ENCODE measurements around the gene PRLH.

The PRLH gene

DNA sequence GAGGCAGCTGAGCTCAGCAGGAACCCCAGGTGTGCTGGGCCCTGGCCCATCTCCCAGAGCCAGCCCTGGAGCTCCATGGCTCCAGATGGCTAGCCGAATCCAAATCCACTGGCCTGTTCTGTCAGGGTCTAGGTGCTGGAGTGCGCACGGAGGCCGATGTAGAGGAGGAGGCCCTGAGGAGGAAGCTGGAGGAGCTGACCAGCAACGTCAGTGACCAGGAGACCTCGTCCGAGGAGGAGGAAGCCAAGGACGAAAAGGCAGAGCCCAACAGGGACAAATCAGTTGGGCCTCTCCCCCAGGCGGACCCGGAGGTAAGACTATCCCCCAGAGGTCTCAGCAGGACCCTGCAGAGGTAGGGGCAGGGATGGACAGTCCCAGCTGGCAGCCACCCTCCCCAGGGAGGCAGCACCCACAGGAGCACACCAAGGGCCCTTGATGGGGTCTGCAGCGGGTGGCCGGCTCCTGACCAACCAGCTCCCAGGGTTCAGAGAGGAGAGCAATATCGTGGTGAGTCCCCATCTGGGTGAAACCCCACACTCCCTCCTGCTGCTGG is 26.1 kb upstream of the PRLH start:
- DNase-seq: no peak

DNA sequence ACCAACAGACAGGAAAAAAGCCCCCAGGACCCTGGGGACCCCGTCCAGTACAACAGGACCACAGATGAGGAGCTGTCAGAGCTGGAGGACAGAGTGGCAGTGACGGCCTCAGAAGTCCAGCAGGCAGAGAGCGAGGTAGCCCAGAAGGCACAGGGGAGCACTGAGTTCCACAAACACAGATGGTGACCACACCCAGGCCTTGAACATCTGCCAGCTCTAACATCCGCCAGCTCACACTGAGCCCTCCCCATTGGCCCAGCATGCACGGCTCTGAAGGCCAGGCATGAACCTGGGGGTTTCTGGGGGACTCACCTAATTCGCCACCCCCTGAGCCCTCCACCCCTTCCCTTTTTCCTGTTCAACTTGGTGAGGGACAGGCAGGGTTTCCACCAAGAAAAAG is 25.6 kb upstream of the PRLH start:
- peak; percentile 75 for DNase-seq

DNA sequence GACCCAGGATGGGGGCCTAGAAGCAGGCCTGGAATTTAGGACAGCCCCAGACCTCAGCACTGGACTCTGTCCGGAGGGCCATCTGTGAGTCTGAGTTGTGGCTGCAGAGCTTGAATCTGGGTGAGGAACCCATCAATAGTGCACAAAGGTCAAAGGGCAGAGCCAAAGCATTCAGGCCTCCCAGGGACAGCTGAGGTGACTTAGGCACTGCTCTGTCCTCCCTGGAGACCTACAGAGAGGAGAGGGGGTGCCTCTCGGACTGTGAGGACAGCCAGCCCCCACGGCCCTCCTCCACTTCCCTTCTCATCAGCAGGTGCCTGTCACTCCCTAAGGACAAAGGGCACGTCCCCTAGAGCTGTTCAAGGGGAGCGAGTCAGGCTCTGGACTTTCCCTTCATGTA is 25.1 kb upstream of the PRLH start:
- DNase-seq: no peak

DNA sequence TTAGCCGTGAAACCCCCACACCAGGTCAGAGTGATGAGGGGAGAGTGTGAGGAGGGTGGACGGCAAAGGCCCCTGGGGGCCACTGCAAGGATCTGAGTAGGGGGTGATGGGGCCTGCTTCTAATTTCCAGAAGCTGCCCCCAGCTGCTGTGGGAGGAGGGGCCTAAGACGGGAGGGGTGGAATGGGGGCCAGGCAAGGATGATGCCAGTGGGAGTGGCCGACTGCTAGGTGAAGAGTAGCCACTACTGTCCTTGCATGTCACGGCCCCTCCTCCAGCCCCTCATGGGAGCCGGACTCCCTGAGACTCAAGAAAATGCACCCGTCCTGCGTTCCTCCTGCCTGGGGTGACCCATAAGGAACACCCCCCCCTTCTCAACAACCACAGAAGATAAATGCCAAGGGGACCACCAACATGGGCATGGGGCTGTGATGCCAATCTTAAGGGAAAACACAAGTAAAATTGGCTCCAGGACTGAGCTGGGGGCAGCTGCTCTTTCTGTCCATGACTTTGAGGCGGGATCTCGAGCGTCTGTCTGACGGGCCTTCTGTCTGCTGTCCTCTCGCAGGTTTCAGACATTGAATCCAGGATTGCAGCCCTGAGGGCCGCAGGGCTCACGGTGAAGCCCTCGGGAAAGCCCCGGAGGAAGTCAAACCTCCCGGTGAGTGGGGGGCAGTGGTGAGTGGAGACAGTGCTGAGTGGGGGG is 24.2 kb upstream of the PRLH start:
- no peak for DNase-seq

DNA sequence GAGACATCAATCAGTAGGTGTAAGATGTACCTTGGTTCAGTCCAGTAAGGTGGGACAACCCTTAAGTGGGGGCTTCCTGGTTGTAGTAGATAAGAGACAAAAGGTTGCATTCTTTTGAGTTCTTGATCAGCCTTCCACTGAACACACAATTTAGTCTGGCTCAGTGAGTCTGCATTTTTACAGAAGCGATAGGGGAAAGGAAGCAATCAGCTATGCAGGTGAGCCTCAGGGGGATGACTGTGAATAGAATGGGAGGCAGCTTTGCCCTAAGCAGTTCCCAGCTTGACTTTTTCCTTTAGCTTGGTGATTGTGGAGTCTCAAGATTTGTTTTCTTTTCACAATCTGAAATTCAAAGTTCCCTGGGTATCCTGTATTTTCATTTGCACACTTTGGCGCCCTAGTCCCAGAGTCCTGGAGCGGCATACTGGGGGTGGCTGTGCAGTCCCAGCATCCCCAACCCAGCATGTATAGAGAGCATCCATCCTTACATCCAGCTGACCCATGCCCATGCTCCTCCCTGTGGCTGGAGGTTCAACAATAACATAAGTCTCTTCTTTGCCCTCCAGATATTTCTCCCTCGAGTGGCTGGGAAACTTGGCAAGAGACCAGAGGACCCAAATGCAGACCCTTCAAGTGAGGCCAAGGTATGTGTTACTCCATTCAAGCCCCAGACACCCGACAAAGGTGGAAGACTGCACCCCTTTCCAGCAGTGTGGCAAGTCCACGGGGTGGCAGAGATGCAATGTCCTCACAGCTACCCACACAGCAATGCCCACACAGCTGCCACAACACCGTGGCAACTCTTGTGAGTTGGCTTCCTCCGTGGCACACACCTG is 20.1 kb upstream of the PRLH start:
- DNase-seq: no peak

DNA sequence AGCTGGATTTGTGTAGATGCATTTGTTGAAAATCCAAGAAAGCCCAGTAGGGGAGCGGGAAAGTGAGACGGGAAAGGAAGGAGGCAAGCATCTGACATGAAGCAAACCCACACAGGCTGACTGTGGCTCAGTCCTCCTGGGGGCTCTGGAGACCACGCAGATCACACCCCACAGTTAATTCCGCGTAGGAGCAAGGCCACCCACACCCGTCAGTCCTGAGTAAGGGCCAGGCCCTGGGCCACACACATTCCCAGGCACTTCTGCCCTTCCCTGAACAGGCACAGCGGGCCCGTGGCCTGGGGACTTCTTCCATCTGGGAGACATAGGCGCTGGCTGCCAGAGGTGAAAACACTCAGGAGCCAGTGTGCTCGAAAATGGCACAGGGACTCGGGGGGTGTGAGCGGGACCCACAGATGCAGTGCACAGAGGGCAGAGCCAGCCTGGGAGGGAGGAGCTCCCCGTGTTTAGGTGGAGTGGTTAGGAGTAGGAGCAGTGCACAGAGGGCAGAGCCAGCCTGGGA is 19.4 kb upstream of the PRLH start:
- no peak for DNase-seq

DNA sequence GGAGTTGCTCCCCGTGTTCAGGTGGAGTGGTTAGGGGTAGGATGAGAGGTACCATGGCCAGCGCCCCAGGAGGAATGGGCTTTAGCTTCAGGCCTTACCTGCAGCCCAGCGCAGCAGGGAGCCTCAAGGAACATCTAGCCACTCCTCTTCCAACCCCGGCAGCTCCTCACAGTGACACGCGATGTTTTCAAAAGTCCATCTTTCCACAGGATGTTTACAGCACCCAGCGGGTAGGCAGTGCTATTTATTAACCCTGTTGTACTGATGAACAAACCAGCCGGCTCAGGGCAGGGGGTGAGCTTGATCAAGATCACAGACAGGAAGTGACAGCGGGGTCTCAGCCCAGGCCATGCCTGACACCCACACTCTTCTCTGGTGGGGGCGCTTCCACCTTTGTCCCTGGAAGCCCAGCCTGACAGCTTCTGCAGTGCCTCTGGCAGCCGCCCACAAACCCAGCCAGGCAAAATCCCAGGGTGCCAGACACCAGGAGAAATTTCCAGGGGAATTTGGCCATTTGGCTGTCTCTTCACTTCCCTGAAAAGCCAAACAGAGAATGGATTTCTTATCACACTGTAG is 18.4 kb upstream of the PRLH start:
- no peak for DNase-seq

DNA sequence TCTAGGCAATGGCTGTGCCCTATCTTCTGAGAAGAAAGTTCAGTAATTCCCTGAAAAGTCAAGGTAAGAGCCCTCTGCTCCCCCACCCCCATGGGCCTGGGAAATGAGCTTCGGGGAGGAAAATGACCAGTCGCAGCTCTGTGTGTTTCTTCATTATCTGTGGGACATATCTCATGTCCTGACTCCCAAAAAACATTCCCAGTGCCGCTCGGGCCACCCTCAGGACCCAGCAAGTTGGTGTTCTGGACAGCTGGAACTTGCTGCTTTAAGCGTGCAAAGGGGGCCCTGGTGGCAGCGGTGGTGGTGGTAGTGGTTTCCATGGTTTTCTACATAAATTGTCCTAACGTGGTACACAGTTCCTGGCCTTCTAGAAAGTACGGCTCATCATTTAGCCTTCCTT is 17.2 kb upstream of the PRLH start:
- no peak for DNase-seq

DNA sequence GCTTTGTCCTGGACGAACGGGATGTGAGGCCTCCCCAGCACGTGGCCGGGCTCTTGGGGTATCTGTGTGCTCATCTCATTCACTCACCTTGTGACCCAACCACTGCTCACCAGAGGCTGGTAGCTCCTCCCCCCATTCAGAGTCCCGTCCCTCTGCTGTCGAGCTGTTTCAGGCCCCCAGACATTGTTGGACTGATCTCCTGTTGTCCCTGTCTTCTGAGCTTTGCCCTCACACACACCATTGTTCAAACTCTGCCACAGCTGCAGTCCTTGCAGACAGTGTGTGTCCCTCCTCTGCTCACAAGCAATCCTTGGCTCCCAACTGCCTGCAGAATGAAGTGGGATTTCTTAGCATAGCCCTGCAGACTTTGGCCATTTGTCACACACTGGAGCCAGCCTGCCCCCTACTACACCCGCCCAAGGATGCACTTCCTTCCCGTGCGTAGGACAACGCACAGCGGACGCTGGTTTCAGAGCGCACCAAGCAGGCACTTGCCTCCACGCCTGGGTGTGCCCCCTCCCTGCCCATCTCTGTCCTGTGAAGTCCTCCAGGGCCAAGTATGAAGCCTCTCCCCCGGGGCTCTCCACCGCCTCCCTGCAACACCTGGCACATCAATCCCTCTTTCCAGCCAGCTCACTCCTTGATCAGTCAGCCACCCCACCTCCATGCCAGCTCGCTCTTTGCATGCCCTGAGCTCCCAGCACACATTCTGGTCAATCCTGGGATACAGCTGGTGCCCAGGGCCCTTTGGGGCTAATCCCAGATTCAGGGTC is 16.5 kb upstream of the PRLH start:
- no peak for DNase-seq

DNA sequence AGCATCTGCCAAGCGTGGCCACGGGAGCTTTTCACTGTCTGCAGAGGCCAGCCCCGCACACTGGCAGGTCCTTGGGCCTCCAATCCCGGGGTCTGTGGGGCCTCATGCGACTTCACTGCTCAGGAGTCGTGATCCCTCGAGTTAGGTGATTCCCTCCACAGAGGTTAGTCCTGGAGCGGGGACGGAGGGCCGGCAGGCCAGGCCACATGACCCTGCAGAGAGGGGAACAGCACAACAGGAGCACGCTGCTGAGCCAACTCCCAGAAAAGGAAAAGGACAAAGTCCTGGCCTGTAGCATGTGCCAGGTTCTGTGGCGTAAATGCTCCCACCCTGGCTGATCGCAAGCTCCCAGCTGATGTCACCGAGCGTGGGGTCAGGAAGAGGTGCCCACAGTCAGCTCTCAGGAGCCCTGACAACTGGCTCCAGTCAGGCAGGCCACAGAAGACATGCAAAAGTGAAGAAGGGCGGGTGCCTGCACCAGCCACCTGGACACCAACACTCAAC is 15.3 kb upstream of the PRLH start:
- no peak for DNase-seq

DNA sequence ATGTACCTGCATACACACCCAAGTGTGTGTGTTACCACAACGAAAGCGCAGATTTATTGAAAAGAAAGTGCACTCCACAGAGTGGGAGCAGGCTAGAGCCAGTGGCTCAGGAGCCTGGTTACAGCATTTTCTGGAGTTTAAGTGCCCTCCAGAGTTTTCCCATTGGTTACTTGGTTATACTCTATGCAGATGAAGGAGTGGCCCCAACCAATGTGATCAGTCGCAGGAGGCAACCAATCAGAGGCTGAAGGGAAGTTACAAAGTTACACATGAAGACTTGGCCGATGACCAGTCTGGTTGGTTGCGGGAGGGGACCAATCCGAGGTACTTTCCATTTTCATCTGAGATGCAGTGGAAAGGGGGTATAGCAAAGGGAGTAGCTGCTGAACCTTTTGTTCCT is 13.5 kb upstream of the PRLH start:
- no peak for DNase-seq

DNA sequence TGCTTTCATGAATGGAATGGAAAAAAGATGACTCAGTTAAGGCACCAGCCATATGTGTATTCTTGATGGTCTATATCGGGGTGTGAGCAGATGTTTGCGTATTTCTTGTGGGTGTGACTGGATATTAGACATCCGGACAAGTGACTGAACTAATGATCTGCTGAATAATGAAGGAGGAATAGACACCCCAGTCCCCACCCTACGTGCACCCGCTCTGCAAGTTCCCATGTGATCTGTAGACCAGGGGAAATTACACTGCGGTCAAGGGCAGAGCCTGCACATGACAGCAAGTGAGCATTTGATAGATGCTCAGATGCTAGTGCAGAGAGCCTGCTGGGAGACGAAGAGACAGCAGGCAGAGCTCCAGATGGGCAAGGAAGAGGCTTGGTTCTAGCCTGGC is 12.4 kb upstream of the PRLH start:
- DNase-seq: no peak

DNA sequence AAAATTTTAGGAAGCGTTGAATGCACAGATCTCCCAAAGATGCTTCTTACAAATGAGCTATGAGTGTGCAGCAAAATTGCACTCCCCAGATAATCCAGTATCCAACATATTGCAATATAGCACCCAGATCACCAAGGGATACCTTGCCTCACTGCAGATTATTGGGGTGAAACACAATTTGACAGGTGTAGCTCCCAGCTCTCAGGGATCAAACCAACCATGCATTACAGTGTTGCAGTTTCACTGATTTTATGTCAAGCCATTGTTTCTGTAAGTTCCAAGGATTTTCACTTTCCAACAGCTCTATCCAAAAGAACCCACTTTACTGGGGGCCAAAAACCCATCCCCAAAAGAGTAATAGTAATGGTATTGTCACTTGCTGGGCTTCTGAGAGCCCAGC is 10.8 kb upstream of the PRLH start:
- DNase-seq: no peak

DNA sequence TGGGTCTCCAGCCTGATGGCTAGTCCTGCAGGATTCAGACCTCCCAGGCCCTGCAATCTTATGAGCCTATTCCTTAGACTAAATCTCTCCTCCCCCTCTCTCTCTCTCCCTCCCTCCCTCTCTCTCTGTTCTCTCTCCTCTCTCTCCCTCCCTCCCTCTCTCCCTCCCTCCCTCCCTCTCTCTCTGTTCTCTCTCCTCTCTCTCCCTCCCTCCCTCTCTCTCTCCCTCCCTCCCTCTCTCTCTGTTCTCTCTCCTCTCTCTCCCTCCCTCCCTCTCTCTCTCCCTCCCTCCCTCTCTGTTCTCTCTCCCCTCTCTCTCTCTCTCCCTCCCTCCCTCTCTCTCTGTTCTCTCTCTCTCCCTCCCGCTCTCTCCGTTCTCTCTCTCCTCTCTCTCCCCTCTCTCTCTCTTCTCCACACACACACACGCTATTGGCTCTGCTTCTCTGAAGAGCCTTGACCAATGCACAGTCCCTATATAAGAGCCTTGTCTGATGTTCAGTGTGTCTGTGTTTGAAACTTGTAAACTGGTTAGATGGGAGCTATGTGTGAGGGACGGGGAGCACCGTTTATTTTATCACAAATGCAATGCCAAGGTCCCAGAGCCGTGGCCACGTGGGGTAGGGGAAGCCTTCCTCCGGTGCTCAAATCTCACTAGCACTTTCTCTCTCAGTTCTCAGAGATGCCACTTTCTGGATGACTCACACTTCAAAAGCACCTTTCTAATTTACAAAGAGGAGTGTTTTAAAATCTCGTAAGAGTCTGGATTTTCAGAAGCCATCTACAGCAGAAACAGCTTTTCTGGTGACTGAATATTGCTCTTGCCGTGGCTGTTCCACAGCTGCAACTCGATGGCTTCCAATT is 9.4 kb upstream of the PRLH start:
- no peak for DNase-seq

DNA sequence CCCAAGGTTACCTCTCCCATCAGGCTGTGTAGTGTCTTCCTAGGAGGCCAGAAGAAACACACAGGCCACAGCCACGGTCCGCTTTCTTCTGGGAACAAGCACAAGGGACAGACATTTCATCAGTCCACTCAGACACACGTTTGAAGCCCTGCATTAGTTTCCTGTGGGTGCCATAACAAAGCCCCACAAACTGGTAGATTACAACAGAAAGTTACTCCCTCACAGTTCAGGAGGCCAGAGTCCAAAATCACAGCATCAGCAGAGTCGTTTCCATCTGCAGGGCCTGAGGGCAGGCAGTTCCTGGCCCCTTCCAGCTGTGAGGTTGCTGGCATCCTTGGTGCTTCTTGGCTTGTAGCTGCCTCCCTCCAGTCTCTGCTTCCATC is 8.8 kb upstream of the PRLH start:
- no peak for DNase-seq

DNA sequence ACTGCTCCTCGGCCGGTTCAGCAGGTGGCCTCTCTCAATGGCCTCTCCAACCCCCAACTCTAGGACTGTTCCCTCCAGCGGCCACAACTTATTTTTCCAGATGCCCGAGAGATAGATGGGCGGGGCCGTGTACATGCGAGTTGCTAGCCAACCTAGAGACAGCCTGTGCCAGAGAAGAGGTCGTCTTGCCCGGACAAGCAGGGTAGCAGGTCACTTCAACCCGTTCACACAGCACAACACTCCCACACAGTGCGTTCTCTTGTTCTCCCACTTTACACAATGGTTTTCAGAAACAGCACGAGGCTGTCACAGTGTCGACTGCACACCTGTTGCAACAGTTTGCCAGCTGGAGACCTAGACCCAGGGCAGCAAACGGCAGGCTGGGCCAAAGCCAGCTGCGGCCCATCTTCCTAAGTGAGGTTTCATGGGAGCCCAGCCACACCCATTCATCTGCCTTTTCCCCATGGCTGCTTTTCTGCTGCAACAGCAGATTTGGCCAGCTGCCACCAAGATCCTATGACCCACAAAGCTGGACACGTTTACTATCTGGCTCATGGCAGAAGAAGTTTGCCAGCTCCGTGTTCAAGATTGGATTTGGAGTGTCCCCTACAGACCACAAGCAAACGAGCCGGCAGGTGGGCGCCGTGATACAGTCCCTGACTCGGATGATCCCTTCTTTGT is 7.3 kb upstream of the PRLH start:
- DNase-seq: peak; percentile 52

DNA sequence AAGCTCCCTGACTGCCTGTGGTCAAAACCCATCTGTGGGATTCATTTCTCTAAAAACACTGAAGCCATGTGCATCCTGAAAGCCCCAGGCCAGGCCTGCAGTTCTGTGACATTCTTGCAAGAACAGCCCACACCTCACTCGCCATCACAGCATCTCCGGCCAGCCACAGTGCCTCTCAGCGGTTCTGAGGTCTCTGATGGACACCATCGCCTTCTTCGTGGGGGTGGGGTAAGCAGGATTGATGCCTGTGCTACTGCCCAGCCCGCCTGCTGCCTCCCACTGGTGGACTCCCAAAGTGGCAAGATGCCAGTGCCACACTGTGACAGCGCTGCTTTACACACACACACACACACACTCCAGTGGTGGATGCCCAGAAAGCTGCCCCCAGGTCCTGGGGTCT is 5.2 kb upstream of the PRLH start:
- DNase-seq: no peak

DNA sequence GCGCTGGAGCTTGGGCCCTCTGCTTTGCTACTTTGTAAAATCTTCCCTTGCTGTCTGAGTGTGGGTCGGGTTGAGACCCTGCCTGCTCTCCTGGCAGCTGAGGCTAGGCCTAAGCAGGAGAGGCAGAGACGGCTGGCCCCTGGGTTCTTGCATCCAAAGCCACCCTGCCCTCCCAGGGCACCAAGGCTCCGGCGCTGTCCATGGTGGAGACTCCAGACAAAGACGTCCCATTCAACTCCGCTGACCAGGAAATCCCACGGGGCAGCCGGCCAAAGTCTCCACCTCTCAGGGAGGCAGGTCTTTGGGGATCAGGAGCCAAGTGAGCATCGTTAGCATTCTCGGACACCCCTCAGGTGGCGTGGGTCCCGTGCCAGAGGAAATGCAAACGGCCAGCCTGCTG is 2.6 kb upstream of the PRLH start:
- peak; percentile 47 for DNase-seq

DNA sequence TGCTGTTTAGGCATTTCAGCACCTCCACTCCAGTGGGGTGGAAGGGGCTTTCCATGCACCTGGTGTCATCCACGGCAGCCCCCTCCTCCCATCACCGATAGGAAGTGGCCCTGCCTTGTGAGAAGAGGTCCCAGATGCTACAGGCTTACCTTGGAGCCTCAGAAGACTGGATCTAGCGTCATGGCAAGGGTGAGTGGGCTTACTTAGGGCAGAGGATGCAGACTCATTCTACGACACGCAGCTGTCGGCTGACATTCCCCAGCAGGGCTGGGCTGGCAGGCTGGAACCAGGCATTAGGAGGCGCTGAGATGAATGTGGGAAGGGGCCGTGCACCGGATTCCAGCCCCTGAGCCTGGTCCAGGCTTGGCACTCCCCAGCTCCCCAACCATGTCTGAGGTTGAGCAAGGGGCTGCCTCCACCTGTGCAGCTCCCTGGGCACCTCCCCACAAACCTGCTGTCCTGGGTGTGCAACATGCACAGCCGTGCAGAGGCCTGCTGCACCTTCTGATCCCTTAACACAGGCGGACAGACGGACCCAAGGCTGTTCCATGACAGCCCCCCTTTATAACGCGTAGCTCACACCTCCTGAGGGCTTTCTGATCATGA is 1.7 kb upstream of the PRLH start:
- no peak for DNase-seq

DNA sequence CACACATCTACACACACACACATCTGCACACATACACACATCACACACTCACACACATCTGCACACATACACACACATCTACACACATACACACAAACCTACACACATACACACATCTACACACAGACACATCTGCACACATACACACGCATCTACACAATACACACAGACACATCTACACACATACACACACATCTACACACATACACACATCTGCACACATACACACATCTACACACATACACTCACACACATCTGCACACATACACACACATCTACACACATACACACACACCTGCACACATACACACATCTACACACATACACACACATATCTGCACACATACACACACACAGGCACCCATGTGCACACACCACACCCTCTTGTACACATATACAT is 400 bp upstream of the PRLH start:
- DNase-seq: no peak
